ENCODE data around the gene PHACTR2.
"Not testable (repeated sequence)": the region's sequence is repeated elsewhere in the genome, so short reads cannot be mapped to it uniquely, and the experiment has no call there.

The PHACTR2 gene

DNA sequence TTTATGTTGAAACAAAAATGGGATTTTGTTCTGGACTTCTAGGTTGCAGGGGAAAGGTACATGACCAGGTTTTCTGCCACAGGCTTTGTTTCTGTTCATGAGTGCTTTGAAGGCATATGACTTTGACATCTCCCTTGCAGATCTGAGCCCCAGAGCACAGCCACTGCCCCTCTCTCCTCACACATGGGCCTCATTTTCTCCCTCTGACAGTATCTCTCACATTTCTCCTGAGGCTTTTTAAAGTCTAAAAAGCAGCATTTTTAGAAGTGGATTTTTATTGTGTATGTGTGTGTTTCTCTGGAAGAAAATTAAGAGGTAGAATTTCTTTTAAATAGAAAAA, 115.5 kb downstream of the PHACTR2 start:
- no peak for DNase-seq (ENCODE audit: low read depth)
- TF ChIP-seq, protein P1, sequence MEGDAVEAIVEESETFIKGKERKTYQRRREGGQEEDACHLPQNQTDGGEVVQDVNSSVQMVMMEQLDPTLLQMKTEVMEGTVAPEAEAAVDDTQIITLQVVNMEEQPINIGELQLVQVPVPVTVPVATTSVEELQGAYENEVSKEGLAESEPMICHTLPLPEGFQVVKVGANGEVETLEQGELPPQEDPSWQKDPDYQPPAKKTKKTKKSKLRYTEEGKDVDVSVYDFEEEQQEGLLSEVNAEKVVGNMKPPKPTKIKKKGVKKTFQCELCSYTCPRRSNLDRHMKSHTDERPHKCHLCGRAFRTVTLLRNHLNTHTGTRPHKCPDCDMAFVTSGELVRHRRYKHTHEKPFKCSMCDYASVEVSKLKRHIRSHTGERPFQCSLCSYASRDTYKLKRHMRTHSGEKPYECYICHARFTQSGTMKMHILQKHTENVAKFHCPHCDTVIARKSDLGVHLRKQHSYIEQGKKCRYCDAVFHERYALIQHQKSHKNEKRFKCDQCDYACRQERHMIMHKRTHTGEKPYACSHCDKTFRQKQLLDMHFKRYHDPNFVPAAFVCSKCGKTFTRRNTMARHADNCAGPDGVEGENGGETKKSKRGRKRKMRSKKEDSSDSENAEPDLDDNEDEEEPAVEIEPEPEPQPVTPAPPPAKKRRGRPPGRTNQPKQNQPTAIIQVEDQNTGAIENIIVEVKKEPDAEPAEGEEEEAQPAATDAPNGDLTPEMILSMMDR (IDR thresholded peaks at IDR 0.05; ENCODE audit: insufficient read depth, low read depth, low read length, missing control alignments) = no peak
- no peak overlapping the region for H3K4me3 ChIP-seq (ENCODE audit: low read depth, low read length)

DNA sequence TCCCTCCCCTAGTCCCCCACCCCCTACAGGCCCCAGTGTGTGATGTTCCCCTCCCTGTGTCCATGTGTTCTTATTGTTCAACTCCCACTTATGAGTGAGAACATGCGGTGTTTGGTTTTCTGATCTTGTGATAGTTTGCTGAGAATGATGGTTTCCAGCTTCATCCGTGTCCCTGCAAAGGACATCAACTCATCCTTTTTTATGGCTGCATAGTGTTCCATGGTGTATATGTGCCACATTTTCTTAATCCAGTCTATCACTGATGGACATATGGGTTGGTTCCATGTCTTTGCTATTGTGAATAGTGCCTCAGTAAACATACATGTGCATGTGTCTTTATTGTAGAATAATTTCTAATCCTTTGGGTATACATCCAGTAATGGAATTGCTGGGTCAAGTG, 118.8 kb downstream of the PHACTR2 start:
- not testable (repeated sequence) for DNase-seq (ENCODE audit: low read depth); H3K4me3 ChIP-seq (ENCODE audit: low read depth, low read length)

DNA sequence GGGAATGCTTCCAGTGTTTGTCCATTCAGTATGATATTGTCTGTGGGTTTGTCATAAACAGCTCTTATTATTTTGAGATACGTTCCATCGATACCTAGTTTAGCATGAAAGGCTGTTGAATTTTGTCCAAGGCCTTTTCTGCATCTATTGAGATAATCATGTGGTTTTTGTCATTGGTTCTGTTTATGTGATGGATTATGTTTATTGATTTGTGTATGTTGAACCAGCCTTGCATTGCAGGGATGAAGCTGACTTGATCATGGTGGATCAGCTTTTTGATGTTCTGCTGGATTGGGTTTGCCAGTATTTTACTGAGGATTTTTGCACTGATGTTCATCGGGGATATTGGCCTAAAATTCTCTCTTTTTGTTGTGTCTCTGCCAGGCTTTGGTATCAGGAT, 120.7 kb downstream of the PHACTR2 start:
- not testable (repeated sequence) for DNase-seq (ENCODE audit: low read depth); H3K4me3 ChIP-seq (ENCODE audit: low read depth, low read length)

DNA sequence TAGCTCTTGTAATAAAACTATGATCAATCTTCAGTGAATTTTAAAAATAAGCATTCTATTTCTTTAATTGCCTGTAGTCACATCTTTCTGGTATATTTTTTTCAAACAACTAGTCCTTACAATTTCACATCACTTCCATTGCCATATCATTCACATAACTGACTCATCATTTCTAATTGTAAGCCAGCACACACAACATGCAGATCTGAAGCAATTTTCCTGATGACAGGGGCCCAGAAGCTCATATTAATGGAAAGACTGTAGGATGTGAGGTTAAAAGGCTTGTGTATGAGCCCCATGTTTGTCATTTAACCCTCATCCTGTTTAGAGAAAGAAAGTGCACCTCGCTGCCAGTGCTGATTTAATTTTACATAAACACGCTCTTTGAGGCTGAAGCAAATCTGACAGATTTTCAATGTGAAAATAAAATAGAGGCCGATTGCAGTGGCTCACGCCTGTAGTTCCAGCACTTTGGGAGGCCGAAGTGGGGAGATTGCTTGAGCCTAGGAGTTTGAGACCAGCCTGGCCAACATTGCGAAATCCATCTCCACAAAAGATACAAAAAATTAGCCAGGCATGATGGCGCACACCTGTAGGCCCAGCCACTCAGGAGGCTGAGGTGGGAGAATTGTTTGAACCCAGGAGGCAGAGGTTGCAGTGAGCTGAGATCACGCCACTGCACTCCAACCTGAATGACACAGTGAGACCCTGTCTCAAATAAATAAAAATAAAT, 125.2 kb downstream of the PHACTR2 start:
- no peak for DNase-seq (ENCODE audit: low read depth)
- H3K4me3 ChIP-seq (ENCODE audit: low read depth, low read length) = no peak overlapping the region
- TF ChIP-seq, protein P1 (IDR thresholded peaks at IDR 0.05; ENCODE audit: insufficient read depth, low read depth, low read length, missing control alignments) = no peak

DNA sequence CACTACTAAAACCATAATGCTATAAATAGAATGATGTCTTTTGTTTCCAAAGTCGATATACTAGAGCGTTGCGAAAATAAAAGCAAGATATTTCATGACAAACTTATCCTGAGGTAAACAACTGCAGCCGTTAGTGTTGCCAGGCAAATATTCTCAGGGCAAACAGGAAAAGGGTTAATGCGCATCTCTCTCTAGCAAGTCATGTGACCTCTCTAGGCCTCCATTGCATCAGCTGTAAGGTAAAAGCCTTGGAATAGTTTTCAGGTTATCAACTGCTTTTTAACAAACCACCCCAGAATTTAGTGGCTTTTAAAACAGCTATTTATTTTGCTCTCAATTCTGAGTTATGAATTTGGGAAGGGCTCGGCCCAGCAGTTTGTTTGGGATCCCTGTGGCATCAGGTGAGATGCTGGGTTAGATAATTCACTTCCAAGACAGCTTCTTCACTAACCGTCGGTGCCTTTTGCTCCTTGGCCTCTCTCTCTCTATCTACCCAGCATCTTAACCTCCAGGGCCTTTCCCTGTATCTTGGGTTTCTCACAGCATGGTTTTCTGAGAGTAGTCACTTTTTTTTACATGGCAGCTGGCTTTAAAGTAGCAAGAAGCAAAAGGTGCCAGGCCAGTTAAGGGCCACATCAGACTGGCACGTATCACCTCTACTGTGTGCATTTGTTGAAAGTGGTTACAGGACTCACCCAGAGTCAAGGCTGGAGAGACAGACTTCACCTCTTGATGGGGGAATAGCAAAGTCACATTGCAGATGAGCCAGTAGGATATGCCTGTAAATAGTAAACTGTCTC, 126.2 kb downstream of the PHACTR2 start:
- DNase-seq (ENCODE audit: low read depth) = no peak
- TF ChIP-seq, protein P1 (IDR thresholded peaks at IDR 0.05; ENCODE audit: insufficient read depth, low read depth, low read length, missing control alignments) = no peak
- H3K4me3 ChIP-seq (ENCODE audit: low read depth, low read length) = no peak overlapping the region

DNA sequence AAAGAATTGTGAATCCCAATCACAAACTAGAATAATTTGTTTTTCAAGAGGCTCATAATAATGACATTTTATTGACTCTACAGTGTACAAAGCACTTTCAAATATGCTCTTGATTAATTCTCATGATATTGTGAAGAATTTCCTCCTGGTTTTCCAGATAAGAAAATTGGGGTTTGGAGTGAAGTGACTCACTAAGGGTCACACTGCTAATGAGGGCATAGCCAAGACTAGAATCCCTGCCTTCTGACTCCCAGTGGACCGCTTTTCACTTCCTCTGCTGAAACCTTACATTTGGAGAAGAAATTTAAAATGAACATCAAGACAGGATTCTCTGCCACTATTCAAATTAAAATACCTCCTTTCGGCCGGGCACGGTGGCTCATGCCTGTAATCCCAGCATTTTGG, 127.1 kb downstream of the PHACTR2 start:
- no peak for DNase-seq (ENCODE audit: low read depth)
- TF ChIP-seq, protein P1 (IDR thresholded peaks at IDR 0.05; ENCODE audit: insufficient read depth, low read depth, low read length, missing control alignments) = no peak

DNA sequence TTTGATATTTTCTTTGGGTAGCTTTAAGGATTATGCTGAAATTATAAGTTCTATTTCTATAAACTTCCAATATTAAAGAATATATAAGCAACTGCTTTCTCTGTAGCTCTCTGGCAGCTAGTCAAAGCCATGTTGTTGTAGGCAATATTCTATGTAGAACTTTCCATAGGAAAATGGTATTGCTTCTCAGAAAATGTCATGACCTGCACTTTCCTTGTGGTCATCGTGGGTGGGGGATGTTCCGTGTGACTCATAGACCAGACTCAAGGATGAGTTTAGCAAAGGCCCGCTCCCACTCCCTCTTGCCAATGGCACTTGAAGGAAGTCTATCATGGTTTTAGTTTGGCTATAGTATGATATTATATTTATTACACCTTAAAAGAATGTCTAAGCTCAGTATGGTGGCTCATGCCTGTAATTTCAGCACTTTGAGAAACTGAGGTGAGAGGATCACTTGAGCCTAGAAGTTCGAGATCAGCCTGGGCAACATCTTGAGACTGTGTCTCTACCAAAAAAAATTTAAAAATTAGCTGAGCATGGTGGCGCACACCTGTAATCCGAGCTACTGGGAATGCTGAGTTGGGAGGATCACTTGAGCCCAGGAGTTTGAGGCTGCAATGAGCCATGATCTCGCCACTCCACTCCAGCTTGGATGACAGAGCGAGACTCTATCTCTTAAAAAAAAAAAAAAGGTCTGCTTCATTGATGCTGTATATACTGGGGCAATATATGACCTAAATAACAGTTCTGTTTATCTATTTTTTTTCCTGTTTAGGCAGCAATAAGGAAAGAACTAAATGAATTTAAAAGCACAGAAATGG, 128.7 kb downstream of the PHACTR2 start:
- DNase-seq (ENCODE audit: low read depth) = no peak
- TF ChIP-seq, protein P1 (IDR thresholded peaks at IDR 0.05; ENCODE audit: insufficient read depth, low read depth, low read length, missing control alignments) = no peak
- H3K4me3 ChIP-seq (ENCODE audit: low read depth, low read length) = no peak overlapping the region

More for the DNA sequence above, 127.1 kb downstream of the PHACTR2 start:
- no peak overlapping the region for H3K4me3 ChIP-seq (ENCODE audit: low read depth, low read length)
